ENCODE data around the gene MPIG6B. TPM values are rescaled to one million over a fixed set of nuclear protein-coding genes. Genes with fewer than 3 reads are reported as not detected.

MPIG6B gene
- total and polyA plus RNA-seq, 4 experiments from 2014 or later, result not detected

DNA sequence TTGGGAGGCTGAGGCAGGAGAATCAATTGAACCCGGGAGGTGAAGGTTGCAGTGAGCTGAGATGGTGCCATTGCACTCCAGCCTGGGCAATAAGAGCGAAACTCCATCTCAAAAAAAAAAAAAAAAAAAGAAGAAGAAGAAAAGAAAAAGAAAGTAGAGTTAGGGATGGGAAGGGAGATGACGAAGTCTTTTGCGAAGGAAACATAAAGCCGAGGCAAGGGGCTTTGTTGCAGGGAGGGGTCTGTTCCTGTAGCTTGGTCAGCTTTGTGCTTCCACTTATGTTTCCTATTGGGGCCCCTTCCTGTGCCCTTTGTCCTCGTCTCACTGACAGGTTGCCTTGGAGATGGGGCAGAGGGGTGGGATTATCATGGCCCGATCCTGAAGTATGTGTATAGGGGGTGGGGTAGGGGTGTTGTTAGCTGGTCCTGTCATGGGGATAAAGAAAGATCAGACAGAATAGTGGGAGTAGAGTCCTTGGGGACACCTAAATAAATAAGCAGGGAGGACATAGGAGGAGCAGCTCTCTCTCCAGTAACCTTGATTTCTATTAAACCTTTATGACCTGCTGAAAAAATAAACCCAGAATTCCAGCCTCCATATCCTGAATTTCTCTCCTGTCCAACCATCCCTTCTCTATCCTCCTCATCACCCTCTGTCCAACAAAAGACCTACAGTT is 14.3 kb downstream of the MPIG6B start:
- Histone ChIP-seq H3K36me3 (ENCODE audit: insufficient read depth, low read length) (peaks cover 15% of the 10 kb centered on the region), H3K27ac (ENCODE audit: low read depth, low read length) (peak overlapping the region; percentile 82), H3K9me3 (ENCODE audit: control insufficient read depth in 1 of 2, low read length in 2 of 2) (no peaks in the 10 kb centered on the region), H3K27me3 (ENCODE audit: insufficient read depth, low read length) (no peaks in the 10 kb centered on the region), H3K4me3 (ENCODE audit: low read length in 2 of 2) (peak overlapping the region; percentile 11 to 95), H3K4me1 (ENCODE audit: insufficient read depth, low read length) (peaks cover 60% of the 10 kb centered on the region)
- Mint-ChIP-seq H3K27me3 (no peaks in the 10 kb centered on the region), H3K4me1 (peaks cover 45 to 83% (median 67%) of the 10 kb centered on the region in 4 donors), H3K36me3 (peaks cover 11 to 47% of the 10 kb centered on the region in 2 donors), H3K9me3 (no peaks in the 10 kb centered on the region), H3K27ac (peak overlapping the region; percentile 94 to 97 (median 95)), H3K4me3 (peak overlapping the region; percentile 84 to 99 (median 98))
- no peak for DNase-seq
- ChIA-PET POLR2A (ENCODE audit: partially characterized antibody) (interaction anchor here (0.6 to 8.9 kb wide), 23 partner anchors 10 to 1690 kb away, joined by 3 to 81 read pairs (median 6); partner anchors contain the start of genes ABHD16A, BAG6, C6orf47 and DDAH2), CTCF (ENCODE audit: partially characterized antibody) (interaction anchor here (0.6 to 17.2 kb wide), 15 partner anchors 7 to 152 kb away, joined by 3 to 173 read pairs (median 5); partner anchors contain the start of genes GPANK1, HSPA1A, HSPA1L and LSM2)
- intact Hi-C loops (cut with micrococcal nuclease), result loop anchor here (5.0 kb wide), 1 partner anchor 55 kb away; the partner anchor contains the start of gene LY6G5C

DNA sequence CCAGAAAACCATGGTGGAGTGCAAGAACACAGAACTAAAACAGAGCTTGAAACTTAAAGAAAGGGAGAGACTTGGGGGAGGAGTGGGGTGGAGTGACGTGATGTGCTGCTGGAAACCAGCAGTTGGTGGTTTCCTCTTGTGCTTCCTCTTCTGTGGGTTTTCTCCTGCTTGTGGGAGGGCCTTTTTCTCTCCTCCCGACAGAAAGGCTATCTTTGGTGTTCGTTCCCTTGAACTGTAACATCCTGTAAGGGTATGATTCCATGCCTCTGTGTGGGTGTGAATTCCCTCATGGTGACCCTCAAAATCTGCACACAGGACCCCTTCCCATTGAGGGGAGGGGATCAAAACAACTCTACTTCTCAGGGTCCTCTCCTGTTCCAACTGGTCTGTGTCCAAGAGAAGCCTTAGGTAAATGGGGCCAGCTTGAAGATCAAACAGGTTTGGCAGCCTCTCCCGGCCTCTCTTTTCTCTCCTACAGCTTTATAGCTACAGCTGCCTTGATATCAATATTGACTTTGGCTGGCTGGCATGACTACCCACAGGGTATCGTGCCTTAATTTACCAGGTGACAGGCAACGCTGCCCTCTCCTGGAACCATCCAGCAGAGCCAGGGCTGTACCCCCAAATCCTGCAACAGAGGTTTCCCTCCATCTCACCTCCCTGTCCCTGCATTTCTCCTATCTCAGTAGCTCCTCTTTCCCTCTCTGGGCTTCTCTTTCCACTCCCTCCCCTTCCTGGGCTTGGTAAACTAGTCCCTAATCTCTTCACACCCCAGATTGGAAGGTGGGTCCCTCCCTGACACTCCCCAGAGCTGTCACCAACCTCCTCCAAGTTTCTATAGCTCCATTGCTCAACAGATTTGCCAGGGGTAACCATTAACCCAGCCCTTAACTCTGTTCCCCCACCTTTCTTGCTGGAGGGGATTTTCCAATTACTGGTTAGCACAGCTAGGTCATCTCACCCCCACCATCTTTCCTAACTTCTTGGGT is 15.1 kb downstream of the MPIG6B start:
- H3K27ac ChIP-seq (ENCODE audit: low read depth, low read length), result peak overlapping the region; percentile 82
- intact Hi-C loops (cut with micrococcal nuclease), result loop anchor here (1.0 to 5.0 kb wide), 5 partner anchors 8 to 73 kb away; partner anchors contain the start of genes ABHD16A and LY6G5C
- ChIA-PET POLR2A (ENCODE audit: partially characterized antibody) (interaction anchor here (0.5 to 8.9 kb wide), 29 partner anchors 11 to 1691 kb away, joined by 3 to 81 read pairs (median 4); partner anchors contain the start of genes ABHD16A, BAG6, DDAH2 and FKBPL), CTCF (ENCODE audit: partially characterized antibody) (interaction anchor here (0.6 to 17.2 kb wide), 18 partner anchors 8 to 156 kb away, joined by 3 to 173 read pairs (median 5); partner anchors contain the start of genes GPANK1, HSPA1A, HSPA1L and LSM2)
- peaks cover 57% of the 10 kb centered on the region for H3K4me1 ChIP-seq (ENCODE audit: insufficient read depth, low read length)
- no peaks in the 10 kb centered on the region for H3K9me3 ChIP-seq (ENCODE audit: control insufficient read depth in 1 of 2, low read length in 2 of 2)
- peak; percentile 77 to 88 (median 82) for DNase-seq
- Mint-ChIP-seq H3K36me3 (peaks cover 8 to 42% of the 10 kb centered on the region in 2 donors), H3K4me3 (peak overlapping the region; percentile 84 to 99 (median 98)), H3K4me1 (peaks cover 42 to 80% (median 64%) of the 10 kb centered on the region in 4 donors), H3K27me3 (no peaks in the 10 kb centered on the region), H3K27ac (peak overlapping the region; percentile 94 to 97 (median 95)), H3K9me3 (no peaks in the 10 kb centered on the region)
- H3K27me3 ChIP-seq (ENCODE audit: insufficient read depth, low read length), result no peaks in the 10 kb centered on the region
- H3K36me3 ChIP-seq (ENCODE audit: insufficient read depth, low read length), result peaks cover 10% of the 10 kb centered on the region
- peak overlapping the region; percentile 11 to 95 for H3K4me3 ChIP-seq (ENCODE audit: low read length in 2 of 2)

DNA sequence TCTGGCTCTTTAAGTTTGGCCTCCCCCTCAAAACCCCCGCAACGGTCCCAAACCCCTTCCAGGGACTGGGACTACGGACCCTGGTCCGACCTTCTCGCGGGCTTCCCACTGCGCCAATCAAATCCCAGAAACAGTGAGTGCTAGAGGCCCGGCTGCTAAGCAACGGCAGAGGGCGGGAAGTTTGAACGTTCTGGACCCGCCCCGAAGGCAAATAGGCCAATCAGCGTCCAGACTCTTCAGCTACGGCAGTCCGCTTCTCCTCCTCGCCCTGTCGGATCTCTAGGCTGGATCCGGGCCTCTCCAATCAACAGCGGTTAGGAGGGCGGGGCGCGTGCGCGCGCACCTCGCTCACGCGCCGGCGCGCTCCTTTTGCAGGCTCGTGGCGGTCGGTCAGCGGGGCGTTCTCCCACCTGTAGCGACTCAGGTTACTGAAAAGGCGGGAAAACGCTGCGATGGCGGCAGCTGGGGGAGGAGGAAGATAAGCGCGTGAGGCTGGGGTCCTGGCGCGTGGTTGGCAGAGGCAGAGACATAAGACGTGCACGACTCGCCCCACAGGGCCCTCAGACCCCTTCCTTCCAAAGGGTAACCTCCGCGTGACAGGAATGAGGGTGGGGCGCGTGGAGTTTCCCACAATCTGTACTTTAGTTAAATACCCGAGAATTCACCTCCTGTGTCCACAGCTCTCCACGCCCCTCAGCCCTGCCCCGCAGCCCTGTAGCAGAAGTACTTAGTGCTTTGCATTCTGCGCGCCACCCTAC is 16.6 kb downstream of the MPIG6B start, which contains the start of gene MSH5:
Gene MSH5, plus strand, starts transcription at position 367 of the 758 bp plus-strand sequence. CDS start 462 bp downstream, outside the sequence.
- intact Hi-C loops (cut with micrococcal nuclease), result loop anchor here (1.0 to 5.0 kb wide), 4 partner anchors 33 to 88 kb away; partner anchors contain the start of genes ABHD16A, BAG6 and LY6G5C
- H3K27ac ChIP-seq (ENCODE audit: low read depth, low read length), result peak within 1 kb of the TSS; percentile 64
- no peaks in the 10 kb centered on the region for H3K36me3 ChIP-seq (ENCODE audit: insufficient read depth, low read length)
- peak; percentile 92 to 97 (median 94) for DNase-seq
- H3K27me3 ChIP-seq (ENCODE audit: insufficient read depth, low read length), result no peaks in the 10 kb centered on the region
- no peaks in the 10 kb centered on the region for H3K9me3 Mint-ChIP-seq
- H3K4me3 Mint-ChIP-seq, result peak within 1 kb of the TSS; percentile 89 to 99 (median 98)
- H3K4me1 Mint-ChIP-seq, result peaks cover 33 to 64% (median 51%) of the 10 kb centered on the region in 4 donors
- H3K4me1 ChIP-seq (ENCODE audit: insufficient read depth, low read length), result peaks cover 42% of the 10 kb centered on the region
- peak within 1 kb of the TSS; percentile 94 to 97 (median 95) for H3K27ac Mint-ChIP-seq
- H3K36me3 Mint-ChIP-seq, result peaks cover 0 to 27% of the 10 kb centered on the region in 2 donors
- H3K27me3 Mint-ChIP-seq, result no peaks in the 10 kb centered on the region
- ChIA-PET POLR2A (ENCODE audit: partially characterized antibody) (interaction anchor here (0.6 to 8.9 kb wide), 25 partner anchors 11 to 1232 kb away, joined by 3 to 81 read pairs (median 5); partner anchors contain the start of genes ABHD16A, BAG6, DDAH2 and GPANK1), CTCF (ENCODE audit: partially characterized antibody) (interaction anchor here (0.7 to 17.2 kb wide), 8 partner anchors 10 to 150 kb away, joined by 3 to 173 read pairs (median 7); partner anchors contain the start of genes HSPA1A, HSPA1B, HSPA1L and VWA7)
- peak within 1 kb of the TSS; percentile 82 for H3K4me3 ChIP-seq (ENCODE audit: low read length in 2 of 2)
- H3K9me3 ChIP-seq (ENCODE audit: control insufficient read depth in 1 of 2, low read length in 2 of 2), result no peaks in the 10 kb centered on the region

DNA sequence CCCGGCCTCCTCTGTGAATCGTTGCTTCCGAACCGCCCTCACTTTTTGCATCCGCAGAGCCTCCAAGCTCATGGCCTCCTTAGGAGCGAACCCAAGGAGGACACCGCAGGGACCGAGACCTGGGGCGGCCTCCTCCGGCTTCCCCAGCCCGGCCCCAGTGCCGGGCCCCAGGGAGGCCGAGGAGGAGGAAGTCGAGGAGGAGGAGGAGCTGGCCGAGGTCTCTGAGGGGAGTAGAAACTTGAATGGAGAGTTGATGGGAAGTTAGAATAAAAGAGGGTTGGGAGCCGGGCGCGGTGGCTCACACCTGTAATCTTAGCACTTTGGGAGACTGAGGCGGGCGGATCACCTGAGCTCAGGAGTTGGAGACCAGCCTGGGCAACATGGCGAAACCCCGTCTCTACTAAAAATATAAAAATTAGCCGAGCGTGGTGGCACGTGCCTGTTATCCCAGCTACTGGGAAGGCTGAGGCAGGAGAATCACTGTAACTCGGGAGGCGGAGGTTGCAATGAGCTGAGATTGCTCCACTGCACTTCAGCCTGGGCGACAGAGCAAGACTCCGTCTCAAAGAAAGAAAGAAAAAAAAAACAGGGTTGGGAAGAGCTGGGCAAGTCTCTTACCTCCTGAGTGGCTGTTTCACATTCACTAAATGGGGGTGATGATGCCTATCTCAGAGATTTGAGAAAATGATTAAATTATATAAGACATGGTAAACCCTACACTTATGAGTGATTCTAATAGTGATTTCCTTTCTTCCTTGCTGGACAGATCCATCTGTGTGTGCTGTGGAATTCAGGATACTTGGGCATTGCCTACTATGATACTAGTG is 17.4 kb downstream of the MPIG6B start:
- Histone ChIP-seq H3K36me3 (ENCODE audit: insufficient read depth, low read length) (no peaks in the 10 kb centered on the region), H3K9me3 (ENCODE audit: control insufficient read depth in 1 of 2, low read length in 2 of 2) (no peaks in the 10 kb centered on the region), H3K4me1 (ENCODE audit: insufficient read depth, low read length) (peaks cover 42% of the 10 kb centered on the region), H3K27ac (ENCODE audit: low read depth, low read length) (peak overlapping the region; percentile 64), H3K4me3 (ENCODE audit: low read length in 2 of 2) (peak overlapping the region; percentile 82), H3K27me3 (ENCODE audit: insufficient read depth, low read length) (no peaks in the 10 kb centered on the region)
- Mint-ChIP-seq H3K36me3 (peaks cover 4 to 19% of the 10 kb centered on the region in 2 donors), H3K9me3 (no peaks in the 10 kb centered on the region), H3K27me3 (no peaks in the 10 kb centered on the region), H3K4me1 (peaks cover 33 to 57% (median 47%) of the 10 kb centered on the region in 4 donors), H3K4me3 (peak overlapping the region; percentile 86 to 99 (median 96)), H3K27ac (peak overlapping the region; percentile 94 to 97 (median 95))
- no peak for DNase-seq
- intact Hi-C loops (cut with micrococcal nuclease), result no loop called here
- ChIA-PET POLR2A (ENCODE audit: partially characterized antibody) (interaction anchor here (0.6 to 8.9 kb wide), 19 partner anchors 13 to 450 kb away, joined by 3 to 81 read pairs (median 7); partner anchors contain the start of genes ABHD16A, BAG6, DDAH2 and GPANK1), CTCF (ENCODE audit: partially characterized antibody) (interaction anchor here (0.7 to 17.2 kb wide), 6 partner anchors 11 to 89 kb away, joined by 3 to 173 read pairs (median 12); partner anchors contain the start of genes HSPA1A, HSPA1B, HSPA1L and VWA7)

DNA sequence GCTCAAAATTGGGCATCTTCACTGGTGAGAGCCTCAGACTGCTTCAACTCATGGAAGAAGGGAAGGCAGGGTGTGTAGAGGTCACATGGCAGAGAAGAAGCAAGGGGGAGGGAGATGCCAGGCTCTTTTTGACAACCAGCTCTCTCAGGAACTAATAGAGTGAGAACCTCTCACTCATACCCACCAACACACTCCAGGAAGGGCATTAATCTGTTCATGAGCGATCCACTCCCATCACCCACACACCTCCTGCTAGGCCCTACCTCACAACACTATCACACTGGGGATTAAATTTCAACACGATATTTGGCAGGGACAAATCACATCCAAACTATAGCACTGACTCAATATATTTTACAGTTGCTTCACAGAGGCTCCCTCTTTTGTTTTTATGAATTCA is 18.6 kb downstream of the MPIG6B start:
- CTCF ChIA-PET (ENCODE audit: partially characterized antibody), result interaction anchor here (3.3 to 17.2 kb wide), 2 partner anchors 31 to 49 kb away, joined by 15 to 173 read pairs; partner anchors contain the start of gene VWA7
- H3K27ac ChIP-seq (ENCODE audit: low read depth, low read length), result no peak overlapping the region

More for the DNA sequence above, 18.6 kb downstream of the MPIG6B start:
- peak overlapping the region in 2 of 7 donors; percentile 77 to 94 for H3K27ac Mint-ChIP-seq
- Histone ChIP-seq H3K4me3 (ENCODE audit: low read length in 2 of 2) (no peak overlapping the region), H3K36me3 (ENCODE audit: insufficient read depth, low read length) (no peaks in the 10 kb centered on the region), H3K27me3 (ENCODE audit: insufficient read depth, low read length) (no peaks in the 10 kb centered on the region), H3K9me3 (ENCODE audit: control insufficient read depth in 1 of 2, low read length in 2 of 2) (no peaks in the 10 kb centered on the region), H3K4me1 (ENCODE audit: insufficient read depth, low read length) (peaks cover 37% of the 10 kb centered on the region)
- H3K9me3 Mint-ChIP-seq, result no peaks in the 10 kb centered on the region
- peaks cover 4 to 9% of the 10 kb centered on the region in 2 donors for H3K36me3 Mint-ChIP-seq
- peaks cover 29 to 46% (median 38%) of the 10 kb centered on the region in 4 donors for H3K4me1 Mint-ChIP-seq
- no peaks in the 10 kb centered on the region for H3K27me3 Mint-ChIP-seq
- no peak for DNase-seq
- H3K4me3 Mint-ChIP-seq, result peak overlapping the region in 7 of 8 donors; percentile 5 to 86 (median 58)
- POLR2A ChIA-PET (ENCODE audit: partially characterized antibody), result interaction anchor here (0.9 to 1.0 kb wide), 2 partner anchors 54 to 57 kb away, joined by 3 read pairs; partner anchors contain the start of gene VARS1
- intact Hi-C loops (cut with micrococcal nuclease), result no loop called here
